SK-N-SH treated with all-trans-retinoic acid at 6 μM for 48 hours (cell line): ENCODE results near the gene PLCB1.

Experiments
- ATAC-seq: fragments of 200-7000 bp; cut with Tn5 transposase; 3 replicates; pipeline ENCODE4 v1.9.1; 2020; ENCODE audit warnings: mild to moderate bottlenecking, moderate library complexity
- ARNTL ChIP-seq: fragments of 450-650 bp; formaldehyde crosslinking; IDR thresholded peaks from 2 replicates; pipeline ENCODE4 v1.5.0; 2020; ENCODE audit warnings: low read depth, mild to moderate bottlenecking, moderate library complexity, borderline replicate concordance
- BACH2 ChIP-seq: fragments of 250-450 bp; sonication (Bioruptor Pico); IDR thresholded peaks from 2 replicates; pipeline ENCODE4 v1.9.0; 2021; ENCODE audit warnings: mild to moderate bottlenecking, borderline replicate concordance
- CREB5 ChIP-seq: fragments of 250-450 bp; sonication (Bioruptor Pico); IDR thresholded peaks from 2 replicates; pipeline ENCODE4 v1.5.1; 2020; ENCODE audit warnings: low read depth, mild to moderate bottlenecking, moderate library complexity
- CSDC2 ChIP-seq: fragments of 250-450 bp; sonication (Bioruptor Pico); IDR thresholded peaks from 2 replicates; pipeline ENCODE4 v1.5.0; 2020; ENCODE audit warnings: mild to moderate bottlenecking, moderate library complexity
- CSRNP3 ChIP-seq: fragments of 250-450 bp; sonication (Bioruptor Pico); IDR thresholded peaks from 2 replicates; pipeline ENCODE4 v1.5.1; 2021; ENCODE audit warnings: mild to moderate bottlenecking, moderate library complexity
- ESRRG ChIP-seq: fragments of 250-450 bp; sonication (Bioruptor Pico); IDR thresholded peaks from 2 replicates; pipeline ENCODE4 v1.6.1; 2021; ENCODE audit warnings: mild to moderate bottlenecking
- GLIS3 ChIP-seq: fragments of 250-450 bp; sonication (Bioruptor Pico); IDR thresholded peaks from 2 replicates; pipeline ENCODE4 v1.5.0; 2020; ENCODE audit warnings: mild to moderate bottlenecking, moderate library complexity
- ISL1 ChIP-seq: fragments of 250-450 bp; sonication (Bioruptor Pico); IDR thresholded peaks from 2 replicates; pipeline ENCODE4 v2.1.2; 2022; ENCODE audit warnings: mild to moderate bottlenecking, moderate library complexity
- OSR1 ChIP-seq: fragments of 250-450 bp; sonication (Bioruptor Pico); IDR thresholded peaks from 2 replicates; pipeline ENCODE4 v1.8.0; 2022; ENCODE audit warnings: moderate library complexity, mild to moderate bottlenecking, inconsistent platforms
- PATZ1 ChIP-seq: fragments of 250-450 bp; sonication (Bioruptor Pico); IDR thresholded peaks from 2 replicates; pipeline ENCODE4 v1.8.0; 2020; ENCODE audit warnings: mild to moderate bottlenecking, moderate library complexity, borderline replicate concordance
- PPARA ChIP-seq: fragments of 250-450 bp; sonication (Bioruptor Pico); IDR thresholded peaks from 2 replicates; pipeline ENCODE4 v1.5.0; 2020; ENCODE audit warnings: mild to moderate bottlenecking, borderline replicate concordance
- RARB ChIP-seq: fragments of 250-450 bp; sonication (Bioruptor Pico); IDR thresholded peaks from 2 replicates; pipeline ENCODE4 v1.8.0; 2021; ENCODE audit warnings: mild to moderate bottlenecking, moderate library complexity
- SNAI2 ChIP-seq: fragments of 250-450 bp; sonication (Bioruptor Pico); IDR thresholded peaks from 2 replicates; pipeline ENCODE4 v1.5.0; 2020; ENCODE audit warnings: mild to moderate bottlenecking, moderate library complexity
- TCF4 ChIP-seq: fragments of 250-450 bp; sonication (Bioruptor Pico); IDR thresholded peaks from 2 replicates; pipeline ENCODE4 v1.8.0; 2021; ENCODE audit warnings: mild to moderate bottlenecking, moderate library complexity, borderline replicate concordance
- TOX ChIP-seq: fragments of 250-450 bp; sonication (Bioruptor Pico); IDR thresholded peaks from 2 replicates; pipeline ENCODE4 v1.8.0; 2021; ENCODE audit warnings: mild to moderate bottlenecking, moderate library complexity, borderline replicate concordance
- TSHZ2 ChIP-seq: fragments of 250-450 bp; sonication (Bioruptor Pico); IDR thresholded peaks from 2 replicates; pipeline ENCODE4 v1.5.0; 2020; ENCODE audit warnings: mild to moderate bottlenecking, moderate library complexity
- ZC3H10 ChIP-seq: fragments of 250-450 bp; sonication (Bioruptor Pico); IDR thresholded peaks from 2 replicates; pipeline ENCODE4 v1.5.1; 2021; ENCODE audit warnings: mild to moderate bottlenecking, moderate library complexity
- ZFP3 ChIP-seq: fragments of 250-450 bp; sonication (Bioruptor Pico); IDR thresholded peaks from 2 replicates; pipeline ENCODE4 v1.5.0; 2020; ENCODE audit warnings: mild to moderate bottlenecking, moderate library complexity
- ZFP30 ChIP-seq: fragments of 450-650 bp; formaldehyde crosslinking; IDR thresholded peaks from 2 replicates; pipeline ENCODE4 v1.5.0; 2022; ENCODE audit warnings: mild to moderate bottlenecking, moderate library complexity
- ZNF565 ChIP-seq: fragments of 450-650 bp; formaldehyde crosslinking; conservative IDR thresholded peaks from 2 replicates; pipeline ENCODE4 v1.5.0; 2020; ENCODE audit warnings: low read depth, mild to moderate bottlenecking, moderate library complexity
- ZNF70 ChIP-seq: fragments of 450-650 bp; formaldehyde crosslinking; IDR thresholded peaks from 2 replicates; pipeline ENCODE4 v1.5.0; 2020; ENCODE audit warnings: mild to moderate bottlenecking, moderate library complexity
- ZNF8 ChIP-seq: fragments of 450-650 bp; formaldehyde crosslinking; IDR thresholded peaks from 2 replicates; pipeline ENCODE4 v1.5.0; 2020; ENCODE audit warnings: mild to moderate bottlenecking, moderate library complexity

Gene PLCB1

GRCh38 chr20:8807480-8808201, 675.6 kb downstream of the PLCB1 start:
- no peak for TF ChIP-seq ZNF565 (CRISPR knock-in tag)
- TF ChIP-seq SNAI2 (CRISPR knock-in tag), result no peak
- no peak for TF ChIP-seq CSRNP3 (CRISPR knock-in tag)
- TF ChIP-seq RARB (CRISPR knock-in tag), result no peak
- TF ChIP-seq PATZ1 (CRISPR knock-in tag), result no peak
- TF ChIP-seq GLIS3 (CRISPR knock-in tag), result no peak
- TF ChIP-seq ISL1, result no peak
- no peak for TF ChIP-seq CREB5 (CRISPR knock-in tag)
- no peak for TF ChIP-seq ZFP3
- TF ChIP-seq CSDC2, result no peak
- TF ChIP-seq ZNF8 (CRISPR knock-in tag), result no peak
- ATAC-seq, result no peak

- no peak for ATAC-seq
- TF ChIP-seq ARNTL, result no peak
- TF ChIP-seq ZC3H10 (CRISPR knock-in tag), result no peak
- TF ChIP-seq CSRNP3 (CRISPR knock-in tag), result no peak
- no peak for TF ChIP-seq ZNF70 (CRISPR knock-in tag)
- TF ChIP-seq ZNF8 (CRISPR knock-in tag), result no peak
- TF ChIP-seq ZFP3, result no peak
- no peak for TF ChIP-seq ESRRG (CRISPR knock-in tag)
- no peak for TF ChIP-seq SNAI2 (CRISPR knock-in tag)
- no peak for TF ChIP-seq ZFP30 (CRISPR knock-in tag)
- TF ChIP-seq TOX, result no peak
These were observed 676.1 kb downstream of the PLCB1 start for GRCh38 chr20:8808202-8808535.

- no peak for ATAC-seq
- TF ChIP-seq TSHZ2 (CRISPR knock-in tag) (no peak), ESRRG (CRISPR knock-in tag) (no peak), ZC3H10 (CRISPR knock-in tag) (no peak), ZNF8 (CRISPR knock-in tag) (no peak), TCF4 (CRISPR knock-in tag) (no peak), SNAI2 (CRISPR knock-in tag) (no peak), ZFP3 (no peak), BACH2 (CRISPR knock-in tag) (no peak), ZNF70 (CRISPR knock-in tag) (no peak), ISL1 (no peak), CSDC2 (no peak), ZFP30 (CRISPR knock-in tag) (no peak), PPARA (CRISPR knock-in tag) (no peak), OSR1 (CRISPR knock-in tag) (no peak), ZNF565 (CRISPR knock-in tag) (no peak), GLIS3 (CRISPR knock-in tag) (no peak), CREB5 (CRISPR knock-in tag) (no peak)
These were observed 677.3 kb downstream of the PLCB1 start for GRCh38 chr20:8809107-8809953.
